Measurements from ENCODE around the gene AKAP12.
"Not testable (repeated sequence)": the region's sequence is repeated elsewhere in the genome, so short reads cannot be mapped to it uniquely, and the experiment has no call there.

Gene AKAP12

GRCh38 chr6:151350442-151351145 is 110.8 kb downstream of the AKAP12 start:
- DNase-seq: no peak

- no peak for DNase-seq
Observed at GRCh38 chr6:151351146-151351700, 111.5 kb downstream of the AKAP12 start.

DNA sequence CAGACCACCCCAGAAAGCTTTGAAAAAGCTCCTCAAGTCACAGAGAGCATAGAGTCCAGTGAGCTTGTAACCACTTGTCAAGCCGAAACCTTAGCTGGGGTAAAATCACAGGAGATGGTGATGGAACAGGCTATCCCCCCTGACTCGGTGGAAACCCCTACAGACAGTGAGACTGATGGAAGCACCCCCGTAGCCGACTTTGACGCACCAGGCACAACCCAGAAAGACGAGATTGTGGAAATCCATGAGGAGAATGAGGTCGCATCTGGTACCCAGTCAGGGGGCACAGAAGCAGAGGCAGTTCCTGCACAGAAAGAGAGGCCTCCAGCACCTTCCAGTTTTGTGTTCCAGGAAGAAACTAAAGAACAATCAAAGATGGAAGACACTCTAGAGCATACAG is 112.0 kb downstream of the AKAP12 start:
- DNase-seq: no peak

- no peak for DNase-seq
Observed at GRCh38 chr6:151352410-151353396, 112.9 kb downstream of the AKAP12 start.

GRCh38 chr6:151353795-151354194 is 114.0 kb downstream of the AKAP12 start:
- DNase-seq: no peak

DNA sequence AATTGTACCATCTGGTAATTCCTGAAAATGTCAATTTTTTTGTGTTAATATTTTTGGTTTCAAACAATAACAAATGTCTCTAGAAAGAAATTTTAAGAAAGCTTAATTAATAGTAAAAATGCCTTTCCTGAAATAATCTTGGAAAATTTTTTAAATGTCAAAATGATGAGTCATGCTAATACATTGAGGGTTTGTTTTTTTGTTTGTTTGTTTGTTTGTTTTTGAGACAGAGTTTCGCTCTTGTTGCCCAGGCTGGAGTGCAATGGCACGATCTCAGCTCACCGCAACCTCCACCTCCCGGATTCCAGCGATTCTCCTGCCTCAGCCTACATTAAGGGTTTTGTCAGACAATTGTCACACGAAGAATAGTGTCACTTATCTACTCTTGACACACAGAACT is 117.2 kb downstream of the AKAP12 start:
- not testable (repeated sequence) for DNase-seq

DNA sequence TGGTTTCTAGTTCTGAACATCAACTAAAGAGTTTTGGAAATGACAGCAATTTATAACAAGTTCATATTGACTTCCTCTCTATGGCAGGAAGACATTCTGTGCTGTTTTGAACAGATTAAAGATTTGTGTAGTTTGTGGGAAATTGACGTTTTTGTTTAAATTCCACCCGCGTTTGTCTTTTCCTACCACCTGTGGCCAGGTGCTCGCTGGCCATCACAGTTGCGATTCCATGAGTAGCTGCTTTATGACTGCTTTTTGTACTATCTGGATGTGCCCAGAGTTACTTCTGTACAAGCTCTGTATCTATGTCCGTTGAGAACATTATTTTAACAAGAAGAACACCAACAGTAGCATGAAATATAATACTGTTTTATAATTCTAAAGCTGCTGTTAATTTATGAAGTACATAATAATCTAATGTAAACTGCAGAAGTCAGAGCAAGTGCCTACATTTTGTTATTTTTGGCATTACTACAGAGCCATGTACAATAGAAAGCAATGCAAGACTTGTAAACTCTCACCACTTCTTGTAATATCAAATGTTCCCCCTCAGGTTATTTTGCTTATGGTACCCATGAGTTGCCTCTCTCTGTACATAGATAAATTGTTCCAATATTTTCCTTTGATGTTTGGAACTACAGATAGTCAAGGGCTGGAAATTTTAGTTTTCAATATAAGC is 118.1 kb downstream of the AKAP12 start:
- DNase-seq: no peak

DNA sequence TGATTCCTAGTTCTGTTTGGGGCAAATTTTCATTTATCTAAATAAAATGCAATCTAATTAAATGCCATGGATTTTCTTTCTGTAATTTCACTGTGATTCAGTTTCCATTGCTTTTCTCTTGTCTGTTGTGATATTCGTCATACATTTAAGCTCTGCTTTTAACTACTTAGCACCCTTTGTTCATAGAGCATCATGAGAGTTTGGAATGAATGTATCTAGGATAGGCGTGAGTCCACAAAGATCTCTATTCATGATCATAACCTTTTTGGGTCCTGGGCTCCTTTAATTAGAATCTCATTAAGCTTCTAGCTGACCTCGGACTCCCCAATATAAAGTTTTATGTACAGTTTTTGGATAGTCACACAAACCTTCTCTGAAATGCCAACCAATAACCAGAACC is 118.7 kb downstream of the AKAP12 start:
- DNase-seq: no peak

GRCh38 chr6:151359486-151359885 is 119.7 kb downstream of the AKAP12 start:
- DNase-seq: no peak

GRCh38 chr6:151365233-151365632 is 125.5 kb downstream of the AKAP12 start:
- no peak for DNase-seq

DNA sequence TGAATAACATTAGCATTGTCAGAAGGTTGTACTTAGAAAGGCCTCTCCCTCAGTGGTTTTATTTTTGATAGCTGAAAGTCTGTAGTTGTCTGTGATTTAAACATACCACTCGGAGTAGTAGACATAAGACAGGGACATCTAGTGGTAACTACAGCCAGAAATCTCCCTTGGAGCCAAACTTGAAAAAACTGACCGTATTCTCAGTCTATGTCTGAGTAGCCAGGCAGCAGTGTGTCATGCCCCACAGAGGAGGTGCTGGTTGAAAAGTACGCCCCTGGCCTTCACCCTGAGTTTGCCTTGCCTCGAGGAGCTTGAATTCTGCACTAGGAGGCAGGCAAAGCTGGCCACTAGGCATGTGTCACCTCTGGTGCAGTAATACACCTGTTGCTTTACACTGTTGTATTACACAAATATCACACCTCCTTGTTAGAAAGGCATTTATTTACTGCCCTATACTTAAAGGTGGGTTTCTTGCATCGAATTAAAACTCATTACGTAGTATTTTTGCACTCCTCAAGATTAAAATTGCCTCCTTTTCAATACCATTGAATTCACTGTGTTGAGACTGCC is 130.8 kb downstream of the AKAP12 start:
- no peak for DNase-seq

GRCh38 chr6:151372164-151372563 is 132.4 kb downstream of the AKAP12 start:
- no peak for DNase-seq

- DNase-seq: no peak
Observed at GRCh38 chr6:151374036-151374683, 134.4 kb downstream of the AKAP12 start.

GRCh38 chr6:151375833-151376232 is 136.1 kb downstream of the AKAP12 start:
- DNase-seq: no peak

GRCh38 chr6:151376440-151376839 is 136.7 kb downstream of the AKAP12 start:
- no peak for DNase-seq

- DNase-seq: no peak
Observed at GRCh38 chr6:151377095-151377494, 137.3 kb downstream of the AKAP12 start.

DNA sequence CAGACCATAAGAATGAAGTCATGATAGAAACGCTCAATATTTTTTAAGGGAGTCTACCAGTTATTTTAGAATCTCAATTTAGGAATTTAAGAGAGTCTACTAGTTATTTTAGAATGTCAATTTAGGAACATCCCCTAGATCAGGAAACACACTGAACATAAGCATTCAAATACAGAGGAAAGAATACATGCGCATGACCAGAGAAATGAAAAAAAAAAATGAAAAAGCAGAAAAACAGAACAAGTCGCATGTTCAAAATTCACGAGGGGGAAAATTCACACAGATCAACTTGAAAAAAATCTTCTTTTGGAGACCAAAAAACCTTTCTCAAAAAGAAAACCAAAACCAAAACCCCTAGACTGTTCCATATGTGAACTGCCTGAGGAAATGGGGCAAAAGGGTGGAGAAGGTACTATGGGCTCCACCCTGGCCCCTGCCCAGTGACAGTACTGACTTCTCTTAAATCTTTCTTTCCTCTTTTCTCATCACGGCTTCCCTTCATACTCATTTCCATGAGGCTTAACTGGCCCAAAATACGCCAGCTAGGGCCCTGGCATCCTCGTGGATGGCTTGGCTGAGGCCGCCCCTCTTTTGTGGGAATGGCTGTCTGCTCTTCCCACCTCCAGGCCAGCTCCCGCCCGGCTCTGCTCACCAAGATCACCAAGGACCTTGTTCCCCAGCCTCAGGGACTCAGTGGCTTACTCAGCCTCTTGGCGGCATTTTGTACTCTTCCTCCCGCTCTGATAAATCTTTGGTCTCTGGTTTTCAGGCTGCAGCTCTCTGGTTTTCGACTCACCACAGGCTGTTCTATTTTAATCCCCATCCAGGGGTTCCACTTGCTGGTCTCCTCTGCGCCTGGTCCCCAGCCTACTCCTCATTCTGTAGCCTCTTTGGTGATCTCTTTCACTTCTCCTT is 140.4 kb downstream of the AKAP12 start:
- DNase-seq: no peak

- no peak for DNase-seq
Observed at GRCh38 chr6:151380848-151381205, 141.1 kb downstream of the AKAP12 start.

- DNase-seq: no peak
Observed at GRCh38 chr6:151381722-151382121, 142.0 kb downstream of the AKAP12 start.

GRCh38 chr6:151382631-151383030 is 142.9 kb downstream of the AKAP12 start:
- DNase-seq: not testable (repeated sequence)

- no peak for DNase-seq
Observed at GRCh38 chr6:151384151-151384550, 144.4 kb downstream of the AKAP12 start.
